HG03520 (cell line): Measurements from ENCODE around the gene TBC1D23.
"Not testable (repeated sequence)": the region's sequence is repeated elsewhere in the genome, so short reads cannot be mapped to it uniquely, and the experiment has no call there.

Experiments
- ATAC-seq: cut with Tn5 transposase; IDR thresholded peaks from one replicate; pipeline ENCODE4 v1.9.1; 2021; ENCODE audit warnings: mild to moderate bottlenecking, moderate library complexity; ENCODE audit not compliant: unreplicated experiment

TBC1D23 gene

GRCh38 chr3:100260685-100261484 is at the start of gene TBC1D23:
Gene TBC1D23 (plus strand): TSS chr3:100260992. CDS start chr3:100261019, 27 bp downstream.
- ATAC-seq = peak; percentile 100

- ATAC-seq = no peak
Measured at GRCh38 chr3:100213891-100214573, 46.8 kb upstream of the TBC1D23 start.

GRCh38 chr3:100214574-100214964 is 46.2 kb upstream of the TBC1D23 start:
- ATAC-seq = no peak

- ATAC-seq = no peak
Measured at GRCh38 chr3:100216713-100217112, 44.1 kb upstream of the TBC1D23 start.

- ATAC-seq = no peak
Measured at GRCh38 chr3:100221159-100221558, 39.6 kb upstream of the TBC1D23 start.

GRCh38 chr3:100225193-100225592 is 35.6 kb upstream of the TBC1D23 start:
- ATAC-seq = no peak

- ATAC-seq = no peak
Measured at GRCh38 chr3:100225883-100226282, 34.9 kb upstream of the TBC1D23 start.

GRCh38 chr3:100226712-100227429 is 33.9 kb upstream of the TBC1D23 start:
- no peak for ATAC-seq

- ATAC-seq = no peak
Measured at GRCh38 chr3:100227511-100227921, 33.3 kb upstream of the TBC1D23 start.

- ATAC-seq = no peak
Measured at GRCh38 chr3:100228247-100228646, 32.5 kb upstream of the TBC1D23 start.

- ATAC-seq = not testable (repeated sequence)
Measured at GRCh38 chr3:100229188-100229587, 31.6 kb upstream of the TBC1D23 start.

- no peak for ATAC-seq
Measured at GRCh38 chr3:100230710-100231109, 30.1 kb upstream of the TBC1D23 start.

GRCh38 chr3:100231668-100232067 is 29.1 kb upstream of the TBC1D23 start:
- no peak for ATAC-seq

GRCh38 chr3:100234364-100234763 is 26.4 kb upstream of the TBC1D23 start:
- ATAC-seq = no peak

GRCh38 chr3:100238599-100238998 is 22.2 kb upstream of the TBC1D23 start:
- no peak for ATAC-seq

GRCh38 chr3:100242471-100242870 is 18.3 kb upstream of the TBC1D23 start:
- ATAC-seq = not testable (repeated sequence)

GRCh38 chr3:100244264-100244663 is 16.5 kb upstream of the TBC1D23 start:
- no peak for ATAC-seq

GRCh38 chr3:100245136-100245535 is 15.7 kb upstream of the TBC1D23 start:
- no peak for ATAC-seq

GRCh38 chr3:100245927-100246326 is 14.9 kb upstream of the TBC1D23 start:
- ATAC-seq = no peak

- ATAC-seq = no peak
Measured at GRCh38 chr3:100246999-100247398, 13.8 kb upstream of the TBC1D23 start.

GRCh38 chr3:100252001-100252400 is 8.8 kb upstream of the TBC1D23 start:
- no peak for ATAC-seq
